Prostate gland (tissue), 2 donors: Measurements from ENCODE around the gene ABCA1. TPM values are rescaled to one million over a fixed set of nuclear protein-coding genes. Genes with fewer than 3 reads are reported as not detected.

Experiments used
- DNase-seq: peaks from one replicate; pipeline ENCODE4 v3.0.0-alpha.2; 2019; ENCODE audit warnings: low spot score
- H3K27ac ChIP-seq, 2 donors: fragments of 200-600 bp; sonication (generic); 2 replicates each; pipeline ENCODE4 v1.5.1; 2017 to 2019
- H3K27me3 ChIP-seq: fragments of 200-600 bp; sonication (generic); replicated peaks from 2 replicates; pipeline ENCODE4 v1.5.1; 2019; ENCODE audit not compliant: insufficient read depth
- H3K36me3 ChIP-seq, 2 donors: fragments of 200-600 bp; sonication (generic); 1 replicate in 1 of 2; 2 replicates in 1 of 2; pipeline versions ENCODE4 v1.5.1 to v1.8.1; 2017 to 2019
- H3K4me1 ChIP-seq: fragments of 200-600 bp; sonication (generic); replicated peaks from 2 replicates; pipeline ENCODE4 v1.5.1; 2019
- H3K4me3 ChIP-seq, 2 donors: fragments of 200-600 bp; sonication (generic); 2 replicates each; pipeline ENCODE4 v1.5.1; 2017 to 2019
- H3K9me3 ChIP-seq: fragments of 200-600 bp; sonication (generic); 2 replicates; pipeline ENCODE4 v1.5.1; 2017
- CTCF ChIP-seq, 4 experiments: fragments of 200-600 bp in 2 of 4; fragments of 450-650 bp in 2 of 4; sonication (generic) in 2 of 4; IDR thresholded peaks; 1 replicate in 3 of 4; 2 replicates in 1 of 4; pipeline ENCODE4 v1.5.1; 2016 to 2019; ENCODE audit warnings: antibody characterized with exemption in 4 of 4, mild to moderate bottlenecking in 2 of 4, moderate library complexity in 2 of 4
- POLR2A ChIP-seq: fragments of 450-650 bp; IDR thresholded peaks from one replicate; pipeline ENCODE4 v1.6.1; 2016; ENCODE audit warnings: antibody characterized with exemption, mild to moderate bottlenecking
- POLR2AphosphoS5 ChIP-seq: sonication (generic); formaldehyde crosslinking; IDR thresholded peaks from one replicate; pipeline ENCODE4 v1.6.1; 2017; ENCODE audit warnings: antibody characterized with exemption
- WGBS: methylation state at CpG from one replicate; pipeline ENCODE4 v1.1.5; 2018; 5-methylcytosine and 5-hydroxymethylcytosine counted together
- intact Hi-C: fragments of 100-400 bp; cut with DNase I; formaldehyde crosslinking; loops from one replicate; pipeline ENCODE4 v1.14.2; 2022
- total RNA-seq, 2 donors: library from RNA; depleted of rRNA; stranded (reverse); fragments of >200 nt; gene quantifications; one replicate each; pipeline ENCODE4 v1.1.0, GENCODE V29; 2016

The ABCA1 gene
- total RNA-seq, 2 donors from 2014 or later: 11.0 to 63.7 TPM

- intact Hi-C loops: no loop called here
- H3K4me3 ChIP-seq: no peak overlapping the region
- 90% methylated on average over 3 of the region's 3 CpGs for WGBS
- no peak for DNase-seq
- H3K36me3 ChIP-seq: no peaks in the 10 kb centered on the region
- no peaks in the 10 kb centered on the region for H3K9me3 ChIP-seq
- H3K4me1 ChIP-seq: no peaks in the 10 kb centered on the region
- H3K27me3 ChIP-seq: no peaks in the 10 kb centered on the region
- TF ChIP-seq POLR2AphosphoS5 (no peak), POLR2A (no peak), CTCF (IDR thresholded peaks at IDR 0.05) (no peak)
- no peak overlapping the region for H3K27ac ChIP-seq
Observed at GRCh38 chr9:104914466-104914865, 13.5 kb downstream of the ABCA1 start.

GRCh38 chr9:104912606-104913005 lies 15.3 kb downstream of the ABCA1 start:
- intact Hi-C loops: no loop called here
- Histone ChIP-seq H3K27ac (no peak overlapping the region), H3K36me3 (no peaks in the 10 kb centered on the region), H3K4me3 (no peak overlapping the region), H3K4me1 (no peaks in the 10 kb centered on the region), H3K27me3 (no peaks in the 10 kb centered on the region), H3K9me3 (no peaks in the 10 kb centered on the region)
- WGBS: 46% methylated on average over 3 of the region's 3 CpGs
- TF ChIP-seq POLR2A: no peak
- DNase-seq: no peak

GRCh38 chr9:104911032-104911607 lies 16.8 kb downstream of the ABCA1 start:
- TF ChIP-seq POLR2AphosphoS5: peak; percentile 10
- no peak for TF ChIP-seq POLR2A
- TF ChIP-seq CTCF (IDR thresholded peaks at IDR 0.05): no peak
- no peak for DNase-seq
- Histone ChIP-seq H3K4me1 (no peaks in the 10 kb centered on the region), H3K27me3 (no peaks in the 10 kb centered on the region), H3K36me3 (no peaks in the 10 kb centered on the region), H3K4me3 (no peak overlapping the region), H3K27ac (no peak overlapping the region), H3K9me3 (no peaks in the 10 kb centered on the region)
- 65% methylated on average over 4 of the region's 4 CpGs for WGBS
- intact Hi-C loops: no loop called here

- TF ChIP-seq POLR2A (no peak), POLR2AphosphoS5 (no peak), CTCF (IDR thresholded peaks at IDR 0.05) (no peak)
- no peaks in the 10 kb centered on the region for H3K36me3 ChIP-seq
- H3K27ac ChIP-seq: no peak overlapping the region
- no peaks in the 10 kb centered on the region for H3K9me3 ChIP-seq
- no peaks in the 10 kb centered on the region for H3K4me1 ChIP-seq
- no peaks in the 10 kb centered on the region for H3K27me3 ChIP-seq
- DNase-seq: no peak
- intact Hi-C loops: no loop called here
- 75% methylated on average over 11 of the region's 11 CpGs for WGBS
- H3K4me3 ChIP-seq: no peak overlapping the region
Observed at GRCh38 chr9:104907278-104907951, 20.5 kb downstream of the ABCA1 start.

- H3K27me3 ChIP-seq: no peaks in the 10 kb centered on the region
- intact Hi-C loops: no loop called here
- no peaks in the 10 kb centered on the region for H3K4me1 ChIP-seq
- no peak overlapping the region for H3K27ac ChIP-seq
- 84% methylated on average over 5 of the region's 5 CpGs for WGBS
- H3K36me3 ChIP-seq: no peaks in the 10 kb centered on the region
- no peak for DNase-seq
- no peaks in the 10 kb centered on the region for H3K9me3 ChIP-seq
- TF ChIP-seq POLR2AphosphoS5: no peak
- no peak for TF ChIP-seq POLR2A
- TF ChIP-seq CTCF (IDR thresholded peaks at IDR 0.05): no peak
- no peak overlapping the region for H3K4me3 ChIP-seq
Observed at GRCh38 chr9:104906441-104907277, 21.3 kb downstream of the ABCA1 start.
